Left hindlimb (tissue), 1 donor: ENCODE measurements around the gene CDK13.
"Not testable (repeated sequence)": the region's sequence is repeated elsewhere in the genome, so short reads cannot be mapped to it uniquely, and the experiment has no call there.

ENCODE experiments used
- DNase-seq: peaks from one replicate; pipeline ENCODE4 v3.0.0-alpha.2; 2018

Gene CDK13

GRCh38 chr7:39949971-39950472 lies at the start of gene CDK13:
Gene CDK13, plus strand, starts transcription at chr7:39950256. Its CDS starts 386 bp downstream, at chr7:39950642.
- DNase-seq = peak; percentile 88

- DNase-seq = no peak
Observed at GRCh38 chr7:39904077-39904486, 46.0 kb upstream of the CDK13 start.

- no peak for DNase-seq
Observed at GRCh38 chr7:39908141-39908540, 41.9 kb upstream of the CDK13 start.

GRCh38 chr7:39908973-39909372 lies 41.1 kb upstream of the CDK13 start:
- DNase-seq = no peak

- DNase-seq = no peak
Observed at GRCh38 chr7:39909526-39909925, 40.5 kb upstream of the CDK13 start.

GRCh38 chr7:39910108-39910869 lies 39.8 kb upstream of the CDK13 start:
- no peak for DNase-seq

GRCh38 chr7:39911167-39911566 lies 38.9 kb upstream of the CDK13 start:
- DNase-seq = no peak

GRCh38 chr7:39915847-39916246 lies 34.2 kb upstream of the CDK13 start:
- DNase-seq = not testable (repeated sequence)

- no peak for DNase-seq
Observed at GRCh38 chr7:39919646-39920045, 30.4 kb upstream of the CDK13 start.

GRCh38 chr7:39921506-39922175 lies 28.4 kb upstream of the CDK13 start:
- no peak for DNase-seq

GRCh38 chr7:39922580-39922979 lies 27.5 kb upstream of the CDK13 start:
- no peak for DNase-seq

GRCh38 chr7:39923091-39923490 lies 27.0 kb upstream of the CDK13 start:
- DNase-seq = no peak

GRCh38 chr7:39924122-39924521 lies 25.9 kb upstream of the CDK13 start:
- DNase-seq = no peak

- no peak for DNase-seq
Observed at GRCh38 chr7:39926111-39926510, 23.9 kb upstream of the CDK13 start.

- DNase-seq = no peak
Observed at GRCh38 chr7:39927018-39927417, 23.0 kb upstream of the CDK13 start.

GRCh38 chr7:39934132-39934531 lies 15.9 kb upstream of the CDK13 start:
- DNase-seq = no peak

GRCh38 chr7:39936761-39937160 lies 13.3 kb upstream of the CDK13 start:
- DNase-seq = no peak

GRCh38 chr7:39937366-39938153 lies 12.5 kb upstream of the CDK13 start:
- no peak for DNase-seq

- no peak for DNase-seq
Observed at GRCh38 chr7:39942883-39943282, 7.2 kb upstream of the CDK13 start.

- DNase-seq = no peak
Observed at GRCh38 chr7:39946693-39947092, 3.4 kb upstream of the CDK13 start.

- DNase-seq = no peak
Observed at GRCh38 chr7:39948375-39948955, 1.6 kb upstream of the CDK13 start.

GRCh38 chr7:39948956-39949928 lies 814 bp upstream of the CDK13 start:
- DNase-seq = peak; percentile 100
